GM23248 (cell line): ENCODE results near the gene SPATA16.

Experiments used
- EZH2 ChIP-seq: fragments of 200-600 bp; sonication (generic); IDR thresholded peaks from 2 replicates; pipeline ENCODE4 v1.6.1; 2018; ENCODE audit warnings: antibody characterized with exemption, mild to moderate bottlenecking; ENCODE audit not compliant: insufficient read depth, poor library complexity, severe bottlenecking
- EZH2phosphoT487 ChIP-seq: fragments of 200-600 bp; sonication (generic); IDR thresholded peaks from 2 replicates; pipeline ENCODE4 v1.6.1; 2018; ENCODE audit warnings: antibody characterized with exemption, moderate library complexity, mild to moderate bottlenecking, low read depth; ENCODE audit not compliant: insufficient read depth

- TF ChIP-seq EZH2, result no peak
- no peak for TF ChIP-seq EZH2phosphoT487
Measured at GRCh38 chr3:172915911-172916514, 225.0 kb downstream of the SPATA16 start.
